Midbrain (tissue), 1 donor: Measurements from ENCODE around the gene MED13L.
"Not testable (repeated sequence)": the region's sequence is repeated elsewhere in the genome, so short reads cannot be mapped to it uniquely, and the experiment has no call there.

Experiments
- DNase-seq: peaks from one replicate; lab custom pipeline; 2025; lab: John Stamatoyannopoulos, UW

Gene MED13L

DNA sequence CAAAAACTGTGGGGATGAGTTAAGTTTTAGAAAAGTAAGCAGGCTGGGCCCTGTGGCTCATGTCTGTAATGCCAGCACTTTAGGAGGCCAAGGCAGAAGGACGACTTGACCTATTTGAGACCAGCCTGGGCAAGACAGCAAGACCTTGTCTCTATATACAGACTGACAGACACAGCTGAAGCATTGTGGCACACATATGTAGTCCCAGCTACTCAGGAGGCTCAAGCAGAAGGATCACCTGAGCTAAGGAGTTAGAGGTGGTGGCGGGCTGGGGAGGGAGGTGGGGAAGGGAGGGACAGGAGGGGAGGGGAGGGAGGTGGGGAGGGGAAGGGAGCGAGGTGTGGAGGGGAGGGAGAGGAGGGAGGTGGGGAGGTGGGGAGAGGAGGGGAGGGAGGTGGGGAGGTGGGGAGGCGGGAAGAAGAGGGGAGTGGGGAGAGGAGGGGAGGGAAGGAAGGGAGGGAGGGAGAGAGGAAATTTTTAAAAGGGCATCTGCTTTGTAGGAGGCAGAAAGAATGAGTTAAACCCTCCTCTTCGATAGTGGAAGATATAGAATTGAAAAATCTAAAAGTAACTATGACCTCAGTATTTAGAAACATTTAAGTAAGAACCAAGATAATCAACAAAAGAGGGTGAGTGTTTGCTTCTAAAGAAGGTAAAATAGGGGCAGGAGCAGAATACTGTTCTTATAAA lies 30.9 kb downstream of the MED13L start:
- no peak for DNase-seq

DNA sequence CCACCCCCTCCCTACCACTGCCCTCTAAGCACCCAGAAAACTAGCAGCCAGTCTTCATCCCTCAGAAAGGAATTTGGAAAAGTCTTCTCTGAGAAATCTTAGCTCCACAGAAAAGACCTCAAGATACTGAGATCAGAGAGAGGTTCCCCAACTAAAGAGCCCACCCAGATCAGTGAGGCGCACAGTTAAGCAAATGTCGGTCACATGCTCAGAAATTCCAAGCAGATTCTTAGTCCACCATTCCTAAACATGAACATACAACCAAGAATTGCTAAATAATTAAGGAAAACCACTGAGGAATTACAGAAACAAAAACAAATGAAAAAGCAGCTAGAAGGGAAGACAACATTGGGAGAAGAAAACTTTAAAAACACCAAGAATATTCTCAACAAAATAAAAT lies 32.3 kb downstream of the MED13L start:
- DNase-seq = no peak

DNA sequence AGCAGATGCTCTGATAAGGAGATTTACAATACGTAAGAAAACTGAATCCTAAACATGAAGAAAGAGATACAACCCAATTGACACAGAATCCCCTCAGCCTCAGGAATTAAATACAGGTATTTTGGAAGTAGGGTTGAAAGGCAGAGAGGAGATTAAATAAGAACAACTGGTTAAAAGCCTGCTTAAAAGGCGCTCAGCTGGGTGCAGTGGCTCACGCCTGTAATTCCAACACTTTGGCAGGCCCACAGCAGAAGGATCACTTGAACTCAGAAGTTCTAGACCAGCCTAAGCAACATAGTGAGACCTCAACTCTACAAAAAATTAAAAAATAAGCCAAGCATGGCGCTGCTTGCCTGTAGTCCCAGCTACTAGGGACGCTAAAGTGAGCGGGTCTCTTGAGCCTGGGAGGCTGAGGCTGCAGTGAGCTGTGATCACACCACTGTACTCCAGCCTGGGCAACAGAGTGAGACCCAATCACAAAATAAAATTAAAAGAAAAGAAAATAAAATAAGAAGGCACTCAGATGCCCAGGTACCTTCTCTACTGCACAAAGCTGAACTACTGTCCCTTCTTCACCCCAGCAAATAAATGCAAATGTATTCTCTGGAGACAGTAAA lies 32.9 kb downstream of the MED13L start:
- no peak for DNase-seq

DNA sequence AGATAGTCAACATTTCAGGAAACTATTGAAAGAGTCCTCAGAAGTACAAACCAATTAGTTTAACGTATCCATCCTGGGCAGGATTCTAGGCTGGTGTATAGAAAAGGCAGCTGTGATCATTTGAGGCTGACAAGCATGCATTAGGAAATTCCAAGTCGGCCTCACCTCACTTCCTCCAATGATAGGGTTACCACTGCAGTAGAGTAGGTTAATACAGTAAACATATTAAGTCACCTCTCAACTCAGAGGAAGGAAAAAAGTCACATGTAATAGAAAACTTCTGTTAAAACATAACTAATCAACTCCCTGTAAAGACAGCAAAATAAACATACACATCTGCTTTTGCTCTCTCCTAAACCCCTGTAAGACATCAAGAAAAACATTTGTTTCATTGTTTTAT lies 33.5 kb downstream of the MED13L start:
- no peak for DNase-seq

DNA sequence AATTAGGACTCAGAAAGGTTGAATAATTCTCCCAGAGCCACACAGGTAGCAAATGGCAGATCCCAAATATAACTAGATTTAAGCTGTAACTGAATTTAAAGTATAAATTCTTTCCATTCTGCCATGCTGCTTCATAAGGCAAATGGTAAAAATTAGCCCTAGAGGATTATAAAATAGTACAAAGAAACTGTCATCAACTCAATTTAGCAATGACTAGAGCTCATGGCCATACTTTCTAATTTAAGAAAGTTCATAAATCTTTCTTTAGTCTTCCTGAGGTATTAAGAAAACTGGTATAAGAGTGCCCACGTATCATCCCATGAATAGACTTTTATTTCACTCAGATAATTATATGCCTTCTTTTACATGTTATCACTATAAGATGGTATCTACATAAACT lies 34.8 kb downstream of the MED13L start:
- no peak for DNase-seq

DNA sequence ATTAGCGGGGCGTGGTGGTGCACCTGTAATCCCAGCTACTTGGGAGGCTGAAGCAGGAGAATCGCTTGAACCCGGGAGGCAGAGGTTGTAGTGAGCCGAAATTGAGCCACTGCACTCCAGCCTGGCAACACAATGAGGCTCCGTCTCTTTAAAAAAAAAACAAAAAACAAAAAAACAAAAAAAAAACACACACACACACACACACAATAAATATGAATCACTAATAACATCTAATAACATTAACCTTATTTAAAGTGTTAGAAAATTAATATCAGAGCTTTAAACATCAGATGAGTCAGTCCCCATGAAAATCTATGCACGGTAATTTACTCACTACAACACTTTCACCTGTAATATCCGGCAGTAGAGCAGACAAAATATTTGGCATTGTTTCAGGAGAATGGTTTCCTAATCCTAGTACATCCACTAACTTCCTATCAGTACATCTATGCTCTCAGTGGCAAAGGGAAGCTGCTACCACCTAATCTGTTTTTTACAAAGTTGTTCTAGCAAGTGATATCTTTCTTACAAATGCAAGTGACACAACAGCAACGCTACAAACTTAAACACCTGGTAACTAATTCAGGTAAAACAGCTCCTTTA lies 36.2 kb downstream of the MED13L start:
- DNase-seq = no peak

DNA sequence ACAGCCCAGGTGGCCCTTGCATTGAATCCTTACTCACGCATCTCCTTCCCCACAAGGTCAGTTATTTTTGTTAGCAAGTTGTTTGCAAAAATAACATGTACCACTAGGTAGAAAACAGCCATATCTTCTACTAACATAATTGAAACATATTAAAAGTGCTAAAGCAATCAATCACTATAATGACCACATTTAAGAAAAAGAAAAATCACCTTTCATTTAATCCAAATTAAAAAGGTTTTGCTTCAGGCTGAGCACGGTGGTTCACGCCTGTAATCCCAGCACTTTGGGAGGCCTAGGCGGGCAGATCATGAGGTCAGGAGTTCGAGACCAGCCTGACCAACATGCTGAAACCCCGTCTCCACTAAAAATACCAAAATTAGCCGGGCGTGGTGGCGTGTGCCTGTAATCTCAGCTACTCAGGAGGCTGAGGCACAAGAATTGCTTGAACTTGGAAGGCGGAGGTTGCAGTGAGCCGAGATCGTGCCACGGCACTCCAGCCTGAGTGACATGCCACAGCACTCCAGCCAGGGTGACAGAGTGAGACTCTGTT lies 38.8 kb downstream of the MED13L start:
- DNase-seq = not testable (repeated sequence)

DNA sequence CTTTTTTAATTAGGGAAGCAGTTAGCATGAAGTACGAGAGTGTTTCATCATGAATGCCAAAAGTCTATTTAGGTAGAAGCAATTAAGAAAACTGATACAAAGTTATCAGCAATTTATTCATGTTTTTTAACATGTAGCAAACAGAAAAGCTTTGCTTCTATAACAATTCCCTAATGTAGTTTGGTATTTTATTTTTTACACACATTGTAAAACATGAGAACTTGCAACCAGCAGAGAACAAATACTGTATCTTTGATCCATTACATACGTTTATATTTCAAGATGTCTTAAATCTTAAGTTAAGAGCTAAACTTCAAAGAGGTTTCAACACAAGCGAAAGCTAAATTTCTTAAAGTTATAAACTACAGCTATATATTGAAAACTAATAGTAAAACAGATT lies 39.3 kb downstream of the MED13L start:
- no peak for DNase-seq

DNA sequence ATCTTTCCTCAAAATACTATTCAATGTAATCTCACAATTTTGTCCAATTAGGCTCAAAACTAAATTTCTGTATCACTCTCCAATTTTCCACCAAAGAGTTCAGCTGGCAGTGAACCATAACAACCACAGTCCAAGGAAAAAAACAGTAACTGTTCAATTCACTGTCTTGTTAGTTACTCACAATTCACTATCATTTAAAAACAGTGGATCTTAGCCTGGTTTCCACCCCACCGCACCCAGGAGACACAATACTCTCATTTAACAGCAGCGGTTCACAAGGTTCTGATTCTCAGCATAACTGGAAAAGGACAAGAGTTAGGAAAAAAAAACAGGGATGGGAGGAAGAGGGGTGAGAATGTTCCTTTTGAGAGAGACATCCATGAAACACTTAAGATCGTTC lies 40.5 kb downstream of the MED13L start:
- DNase-seq = no peak

DNA sequence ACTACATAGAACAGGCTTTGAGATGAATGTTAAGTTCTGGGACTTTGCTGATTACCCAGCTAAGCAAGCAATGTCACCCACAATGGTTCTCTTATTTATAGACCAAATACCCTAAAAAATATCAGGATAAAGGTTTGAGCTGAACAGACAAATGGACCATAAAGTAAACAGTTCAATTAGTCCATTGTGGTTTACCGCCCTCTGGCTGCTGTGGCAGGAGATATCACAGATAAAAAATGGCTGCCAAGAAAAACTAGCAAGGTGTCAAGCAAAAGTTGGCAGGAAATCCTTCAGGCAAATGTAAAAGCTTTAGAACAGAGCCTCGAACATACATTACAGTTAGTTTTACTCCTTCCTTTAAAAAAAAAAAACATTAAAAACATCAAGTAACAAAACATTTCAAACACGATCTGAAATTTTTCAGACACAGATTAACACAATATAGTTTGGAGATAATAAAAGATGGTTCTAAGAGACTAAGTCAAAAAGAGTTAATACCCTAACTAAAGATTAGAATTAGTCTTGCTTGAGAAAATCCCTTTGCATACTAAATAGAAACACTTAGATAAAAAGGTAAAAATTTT lies 41.3 kb downstream of the MED13L start:
- peak; percentile 72 for DNase-seq

DNA sequence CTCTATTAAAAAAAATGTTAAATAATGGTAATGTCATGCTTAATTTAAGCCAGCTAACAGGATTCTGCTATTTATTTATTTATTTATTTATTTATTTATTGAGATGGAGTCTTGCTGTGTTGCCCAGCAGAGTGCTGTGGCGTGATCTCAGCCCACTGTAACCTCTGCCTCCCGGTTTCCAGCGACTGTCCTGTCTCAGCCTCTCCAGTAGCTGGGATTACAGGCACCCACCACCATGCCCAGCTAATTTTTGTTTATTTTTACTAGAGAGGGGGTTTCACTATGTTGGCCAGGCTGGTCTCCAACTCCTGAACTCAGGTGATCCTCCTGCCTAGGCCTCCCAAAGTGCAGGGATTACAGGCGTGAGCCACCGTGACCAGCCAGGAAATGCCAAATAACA lies 43.3 kb downstream of the MED13L start:
- not testable (repeated sequence) for DNase-seq

DNA sequence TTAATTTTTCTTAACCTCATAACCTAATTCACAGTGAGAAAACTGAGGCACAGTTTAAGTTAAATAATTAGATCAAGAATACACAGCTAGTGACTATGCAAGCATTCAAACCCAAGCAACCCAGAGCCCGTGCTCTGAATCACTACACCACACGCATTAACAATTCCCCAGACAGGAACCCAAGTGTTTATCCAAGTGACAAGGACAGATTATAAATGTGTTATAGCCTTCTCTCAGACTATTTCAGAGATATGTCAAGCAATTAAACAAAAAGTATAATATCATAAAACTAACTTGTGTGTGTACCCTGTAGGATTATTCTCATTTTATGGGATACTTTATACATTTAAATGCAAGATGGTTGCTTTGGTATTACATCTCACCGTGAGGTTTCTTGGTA lies 43.8 kb downstream of the MED13L start:
- DNase-seq = no peak

DNA sequence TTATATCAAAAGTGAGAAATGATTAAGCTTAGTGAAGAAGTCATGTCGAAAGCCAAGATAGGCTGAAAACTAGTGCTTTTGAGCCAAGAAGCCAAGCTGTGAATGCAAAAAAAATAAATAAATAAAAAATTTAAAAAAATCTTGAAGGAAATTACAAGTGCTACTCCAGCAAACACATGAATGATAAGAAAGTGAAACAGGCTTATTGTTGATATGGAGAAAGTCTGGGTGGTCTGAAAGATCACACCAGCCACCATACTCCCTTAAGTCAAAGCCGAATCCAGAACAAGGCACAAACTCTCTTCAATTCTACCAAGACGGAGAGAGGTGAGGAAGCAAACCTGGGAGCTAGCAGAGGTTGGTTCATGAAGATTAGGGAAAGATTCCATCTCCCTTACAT lies 49.7 kb downstream of the MED13L start:
- no peak for DNase-seq

DNA sequence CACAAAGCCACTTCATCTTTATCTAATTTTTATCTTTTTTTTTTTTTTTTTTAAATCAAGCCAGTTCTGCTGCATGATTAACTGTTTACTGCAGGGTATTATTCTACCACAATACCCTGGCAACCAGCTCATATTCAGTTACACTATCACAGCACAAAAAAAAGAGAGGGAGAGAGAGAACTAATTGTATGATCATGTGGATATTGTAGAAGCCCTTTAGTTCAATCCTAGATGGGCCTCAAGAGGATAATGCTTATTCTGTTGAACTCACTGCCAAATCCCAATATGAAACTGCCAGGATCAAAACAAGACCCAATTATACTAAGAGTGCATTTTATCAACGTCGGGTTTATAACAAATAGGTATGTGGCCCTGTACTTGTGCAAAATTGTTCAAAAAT lies 51.5 kb downstream of the MED13L start:
- no peak for DNase-seq

DNA sequence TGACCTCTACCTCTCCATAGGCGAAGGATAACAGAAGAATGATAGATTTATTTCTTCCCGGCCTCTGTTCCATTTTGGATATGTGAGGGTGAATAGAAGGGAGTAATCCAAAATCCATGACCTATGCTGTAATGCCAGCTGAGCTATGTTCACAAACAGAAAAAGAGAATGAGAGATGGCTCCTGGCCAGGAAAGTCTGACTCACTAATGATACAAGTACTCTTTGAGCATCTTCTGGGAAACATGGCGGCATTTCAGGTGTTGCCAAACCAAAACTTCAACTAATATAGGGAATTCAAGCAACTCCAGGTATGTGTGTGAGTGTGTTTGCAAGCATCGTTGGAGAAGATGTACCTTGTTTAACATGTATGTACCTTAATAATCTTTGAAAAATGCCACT lies 55.1 kb downstream of the MED13L start:
- no peak for DNase-seq

DNA sequence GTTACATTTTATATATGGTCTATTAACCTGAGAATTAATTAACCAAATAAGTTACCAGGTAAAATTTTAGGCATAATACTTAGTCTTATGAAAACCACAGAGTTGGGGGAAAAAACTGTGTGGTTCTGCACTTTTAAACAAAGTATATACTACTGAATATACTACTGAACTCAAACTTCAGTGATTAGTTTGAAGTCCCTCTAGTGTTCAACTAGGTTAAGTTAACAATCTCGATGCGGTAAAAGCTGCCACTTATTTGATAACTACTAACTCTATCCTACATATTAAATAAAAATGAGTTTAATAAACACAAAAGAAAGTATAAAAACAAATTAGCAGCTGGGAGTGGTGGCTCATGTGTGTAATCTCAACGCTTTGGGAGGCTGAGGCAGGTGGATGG lies 56.7 kb downstream of the MED13L start:
- DNase-seq = no peak

DNA sequence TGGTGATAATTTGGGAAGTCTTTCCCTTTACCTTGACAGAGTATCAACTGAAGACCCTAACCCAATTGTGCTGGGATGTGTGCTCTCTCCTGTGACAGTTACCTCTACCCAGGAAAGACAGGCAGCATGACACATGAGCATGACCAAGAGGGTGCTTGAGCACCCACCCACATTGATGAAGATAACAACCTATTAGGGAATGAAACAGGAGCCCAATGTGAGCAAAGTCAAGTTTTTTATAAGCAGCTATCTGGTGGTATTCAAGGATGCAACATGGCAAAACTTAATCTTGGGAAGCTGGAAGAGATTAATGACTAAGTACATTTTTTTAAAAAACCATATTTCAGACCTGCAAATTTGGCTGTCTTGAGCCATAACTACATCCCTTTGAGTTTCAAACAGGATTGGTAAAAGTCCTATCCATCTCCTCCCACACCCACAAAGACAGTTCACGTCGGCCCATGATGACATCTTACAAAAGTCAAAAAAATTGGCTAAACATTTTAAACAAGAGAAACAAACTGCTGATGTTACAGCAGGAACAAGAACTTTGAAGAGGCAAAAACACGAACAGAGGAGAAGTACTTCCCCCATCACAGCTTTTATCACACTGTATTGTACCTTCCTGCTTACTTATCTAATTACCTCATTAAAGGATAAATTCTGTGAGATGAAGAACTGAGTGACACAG lies 60.3 kb downstream of the MED13L start:
- no peak for DNase-seq

DNA sequence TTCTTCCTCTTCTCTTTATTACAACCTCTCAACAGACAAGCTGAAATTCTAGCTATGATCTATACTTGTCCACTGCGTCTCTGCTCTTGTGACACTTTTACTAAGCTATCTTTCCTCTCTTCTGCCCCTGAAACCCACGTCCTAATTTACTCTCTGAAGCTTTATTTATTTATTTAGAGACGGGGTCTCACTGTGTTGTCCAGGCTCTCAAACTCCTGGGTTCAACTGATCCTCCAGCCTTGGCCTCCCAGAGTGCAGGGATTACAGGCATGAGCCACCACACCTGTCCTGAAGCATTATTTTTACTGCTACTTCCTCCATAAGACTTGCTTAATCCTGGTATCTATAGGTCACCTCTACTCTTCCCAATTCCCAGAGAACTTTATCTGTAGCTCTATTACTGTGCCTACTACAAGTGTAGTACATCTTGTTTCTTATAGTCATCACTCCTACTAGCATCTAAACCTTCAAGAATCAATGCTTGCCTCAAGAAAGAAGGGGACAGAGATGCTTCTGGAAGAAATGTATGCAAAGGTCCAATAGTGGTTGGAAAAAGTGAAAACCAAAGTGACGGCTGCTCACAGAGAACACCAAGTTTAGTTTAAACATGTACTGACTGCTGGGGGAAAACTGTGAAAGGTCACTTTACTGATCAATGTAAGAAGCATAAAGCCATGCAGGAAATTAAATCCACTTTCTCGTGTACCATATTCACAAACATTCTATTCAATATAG lies 61.3 kb downstream of the MED13L start:
- DNase-seq = no peak

DNA sequence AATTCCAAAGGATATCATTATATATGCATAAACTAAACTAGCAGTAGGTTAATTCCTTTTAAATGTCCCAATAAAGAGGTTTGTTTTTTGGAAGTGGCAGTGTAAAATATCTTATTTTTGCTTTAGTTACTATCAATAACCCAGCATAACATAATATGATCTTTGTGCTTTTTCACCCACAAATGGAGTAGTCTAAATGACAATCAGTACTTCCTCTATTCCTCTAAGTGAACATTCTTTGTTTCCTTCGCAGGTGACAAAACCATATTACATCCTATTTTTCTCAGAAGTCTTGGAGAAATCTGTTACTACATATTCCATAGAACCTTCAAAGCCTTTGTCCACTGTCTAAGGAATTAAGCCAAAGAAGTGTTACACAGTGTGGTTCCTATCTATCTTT lies 62.5 kb downstream of the MED13L start:
- DNase-seq = no peak

DNA sequence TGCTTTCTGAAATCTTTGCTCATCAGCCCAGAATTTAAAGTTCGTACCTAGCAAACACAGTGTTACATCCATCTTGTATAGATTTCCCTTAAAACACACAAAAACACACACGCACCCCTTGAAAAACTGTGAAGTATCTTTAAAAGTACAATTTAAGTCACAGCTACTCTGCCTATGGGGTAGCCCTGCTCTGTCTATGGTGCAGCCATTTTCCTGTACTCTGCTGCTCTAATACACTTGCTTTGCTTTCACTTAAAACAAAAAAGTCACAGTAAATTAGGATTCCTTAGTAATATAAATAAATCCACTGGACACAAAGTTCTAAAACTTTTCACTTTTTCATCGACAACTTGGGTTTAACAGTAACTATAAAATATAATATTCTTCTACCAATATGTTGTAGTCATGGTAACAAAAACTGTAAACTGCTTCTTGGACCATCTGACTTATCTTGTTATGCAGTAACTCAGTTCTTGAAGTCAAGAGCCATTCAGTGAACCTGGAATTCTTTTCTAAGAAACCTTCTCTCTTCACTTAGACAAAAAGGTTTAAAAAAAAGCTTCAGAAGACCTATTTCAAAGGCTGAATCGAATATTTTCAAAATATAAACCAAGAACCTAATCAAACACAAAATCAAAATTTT lies 63.5 kb downstream of the MED13L start:
- DNase-seq = no peak

DNA sequence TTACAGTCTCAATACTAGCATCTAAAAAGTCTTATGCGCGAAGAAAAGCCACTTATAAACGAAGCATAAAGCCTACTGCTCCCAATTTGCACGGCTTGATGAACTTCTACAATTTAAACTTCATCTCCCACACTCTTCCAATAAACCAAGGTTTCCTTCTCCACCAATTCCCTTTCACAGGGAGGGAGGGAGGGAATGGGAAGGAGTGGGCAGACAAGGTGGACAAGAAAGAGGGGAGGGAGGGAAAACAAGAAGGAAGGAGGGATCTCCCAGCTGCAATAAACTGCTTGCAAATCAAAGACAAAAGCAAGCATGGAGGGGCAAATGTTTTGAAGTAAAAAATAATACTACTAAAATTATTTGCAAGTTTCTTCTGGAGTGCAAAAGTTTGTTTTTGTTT lies 64.5 kb downstream of the MED13L start:
- DNase-seq = no peak
